NCI-H2029 (cell line): ENCODE data around the gene KDF1.

ENCODE experiments used
- DNase-seq: peaks from one replicate; lab custom pipeline; 2025; lab: John Stamatoyannopoulos, UW

Gene KDF1

GRCh38 chr1:26959722-26960624 is at the start of gene KDF1:
KDF1 (minus strand) TSS chr1:26960468; CDS start chr1:26952380, 8,088 bp downstream.
- peak; percentile 82 for DNase-seq

- DNase-seq = no peak
Observed at GRCh38 chr1:27009601-27010197, 49.4 kb upstream of the KDF1 start.

GRCh38 chr1:27007909-27008582 is 47.8 kb upstream of the KDF1 start:
- no peak for DNase-seq

GRCh38 chr1:27006683-27007082 is 46.4 kb upstream of the KDF1 start:
- DNase-seq = no peak

GRCh38 chr1:27005648-27006496 is 45.6 kb upstream of the KDF1 start:
- no peak for DNase-seq

GRCh38 chr1:27005166-27005530 is 44.9 kb upstream of the KDF1 start:
- no peak for DNase-seq

- DNase-seq = no peak
Observed at GRCh38 chr1:27004471-27005165, 44.4 kb upstream of the KDF1 start.

GRCh38 chr1:27003745-27004470 is 43.6 kb upstream of the KDF1 start:
- no peak for DNase-seq

GRCh38 chr1:27001570-27002360 is 41.5 kb upstream of the KDF1 start:
- no peak for DNase-seq

- DNase-seq = no peak
Observed at GRCh38 chr1:27000817-27001460, 40.7 kb upstream of the KDF1 start.

GRCh38 chr1:27000090-27000816 is 40.0 kb upstream of the KDF1 start:
- no peak for DNase-seq

- no peak for DNase-seq
Observed at GRCh38 chr1:26999440-26999987, 39.2 kb upstream of the KDF1 start.

GRCh38 chr1:26998429-26999300 is 38.4 kb upstream of the KDF1 start:
- no peak for DNase-seq

GRCh38 chr1:26996665-26997064 is 36.4 kb upstream of the KDF1 start:
- DNase-seq = no peak

- DNase-seq = no peak
Observed at GRCh38 chr1:26996024-26996423, 35.8 kb upstream of the KDF1 start.

GRCh38 chr1:26994787-26995517 is 34.7 kb upstream of the KDF1 start:
- no peak for DNase-seq
